ENCODE data around the gene GLIS2. TPM values are rescaled to one million over a fixed set of nuclear protein-coding genes. Genes with fewer than 3 reads are reported as not detected.

Gene GLIS2
- polyA plus RNA-seq, 3 donors, result 29.1 to 51.0 (median 46.0) TPM

DNA sequence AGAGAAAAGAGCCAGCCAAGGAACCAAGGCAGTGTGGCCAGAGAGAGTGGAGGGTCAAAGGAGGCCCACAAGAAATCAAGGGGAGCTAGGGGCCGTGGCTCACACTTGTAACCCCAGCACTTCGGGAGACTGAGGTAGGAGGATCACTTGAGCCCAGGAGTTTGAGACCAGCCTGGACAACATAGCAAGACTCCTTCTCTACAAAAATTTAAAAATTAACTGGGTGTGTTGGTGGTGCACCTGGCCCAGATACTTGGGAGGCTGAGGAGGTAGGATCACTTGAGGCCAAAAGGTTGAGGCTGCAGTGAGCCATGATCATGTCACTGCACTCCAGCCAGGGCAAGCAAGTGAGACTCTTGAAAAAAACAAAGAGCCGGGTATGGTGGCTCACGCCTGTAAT lies 24.2 kb upstream of the GLIS2 start:
- no peak for DNase-seq (ENCODE audit: extremely low read depth in 1 of 11, low read depth in 9 of 11, low spot score in 4 of 11)

DNA sequence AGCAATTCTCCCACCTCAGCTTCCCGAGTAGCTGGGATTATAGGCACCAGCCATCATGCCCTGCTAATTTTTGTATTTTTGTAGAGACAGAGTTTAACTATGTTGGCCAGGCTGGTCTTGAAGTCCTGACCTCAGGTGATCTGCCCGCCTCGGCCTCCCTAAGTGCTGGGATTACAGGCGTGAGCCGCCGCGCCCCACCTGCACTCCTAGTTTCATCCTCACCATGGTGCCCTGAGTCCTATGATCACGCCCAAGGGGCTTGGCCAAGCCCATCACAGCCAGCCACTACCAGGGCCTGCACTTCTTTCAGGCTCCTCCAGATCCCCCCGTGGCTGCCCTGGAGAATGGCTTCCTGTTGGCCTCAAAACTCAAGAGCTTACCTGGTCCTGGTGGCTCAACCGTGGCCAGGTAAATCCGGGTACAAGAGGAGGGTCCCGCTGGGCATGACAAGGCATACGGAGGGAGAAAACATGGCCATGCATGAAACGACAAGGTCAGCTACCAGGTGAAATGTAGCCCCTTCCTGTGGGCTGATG lies 22.6 kb upstream of the GLIS2 start:
- no peak for DNase-seq (ENCODE audit: extremely low read depth in 1 of 11, low read depth in 9 of 11, low spot score in 4 of 11)

DNA sequence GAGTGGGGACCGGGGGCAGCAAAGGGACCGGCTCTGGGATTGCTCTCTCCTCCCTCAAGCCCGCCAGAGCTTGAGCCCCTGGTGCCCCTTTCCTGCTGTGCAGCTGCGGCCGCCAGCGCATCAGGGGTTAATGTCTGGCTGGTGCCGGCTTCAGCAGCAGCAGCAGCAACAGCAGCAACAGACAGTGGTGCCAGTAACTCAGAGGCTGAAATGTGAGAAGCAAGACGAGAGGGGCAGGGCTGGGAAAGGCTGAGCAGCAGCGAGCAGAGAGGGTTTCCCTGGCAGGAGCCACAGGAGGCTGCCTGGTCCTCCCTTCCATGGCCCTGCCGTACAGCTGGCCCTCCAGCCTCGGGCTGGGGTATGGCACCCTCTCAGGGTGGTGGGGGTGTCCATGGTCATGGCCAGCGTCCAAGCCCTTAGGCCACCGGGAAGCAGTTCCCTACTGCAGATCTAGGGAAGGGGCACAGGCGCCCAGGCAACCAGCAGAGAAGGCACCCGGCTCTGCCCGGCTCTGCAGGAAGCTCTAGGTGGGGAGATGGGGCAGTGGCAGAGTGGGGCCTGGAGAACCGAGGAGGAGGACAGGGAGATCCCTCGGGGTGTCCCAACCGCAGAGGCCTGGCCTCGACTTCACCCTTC lies 21.9 kb upstream of the GLIS2 start:
- DNase-seq (ENCODE audit: extremely low read depth in 1 of 11, low read depth in 9 of 11, low spot score in 4 of 11), result peak in 4 of 11 donors; percentile 71 to 87 (median 78)

DNA sequence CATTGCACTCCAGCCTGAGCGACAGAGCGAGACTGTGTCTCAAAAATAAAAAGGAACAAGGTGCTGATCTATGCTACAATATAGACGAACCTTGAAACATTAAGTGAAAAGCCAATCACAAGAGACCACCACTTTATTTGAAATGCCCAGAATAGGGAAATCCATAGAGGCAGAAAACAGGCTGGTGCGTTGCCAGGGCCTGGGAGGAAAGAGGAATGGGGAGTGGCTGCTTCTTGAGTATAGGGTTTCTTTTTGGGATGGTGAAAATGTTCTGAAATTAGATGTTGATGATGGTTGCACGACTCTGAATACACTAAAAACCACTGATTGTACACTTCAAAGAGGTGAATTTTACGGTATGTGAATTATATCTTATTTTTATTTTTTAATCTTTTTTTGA lies 20.3 kb upstream of the GLIS2 start:
- no peak for DNase-seq (ENCODE audit: extremely low read depth in 1 of 11, low read depth in 9 of 11, low spot score in 4 of 11)

DNA sequence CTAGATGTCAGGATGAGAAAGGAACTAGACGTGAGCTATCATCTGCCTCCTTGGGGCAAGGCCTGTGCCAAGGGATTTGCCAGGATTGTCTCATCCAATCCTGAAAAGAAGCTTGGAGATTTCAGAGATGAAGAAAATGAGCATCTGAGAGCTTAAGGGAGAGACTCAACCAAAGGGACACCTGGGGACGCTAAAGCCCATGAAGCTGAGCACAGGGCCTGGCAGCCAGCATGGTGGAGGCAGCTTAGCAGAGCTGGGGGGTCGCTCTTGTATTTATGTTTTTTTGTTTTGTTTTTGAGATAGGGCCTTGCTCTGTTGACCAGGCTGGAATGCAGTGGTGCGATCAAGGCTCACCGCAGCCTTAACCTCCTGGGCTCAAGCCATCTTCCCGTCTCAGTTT lies 18.4 kb upstream of the GLIS2 start:
- DNase-seq (ENCODE audit: extremely low read depth in 1 of 11, low read depth in 9 of 11, low spot score in 4 of 11), result no peak

DNA sequence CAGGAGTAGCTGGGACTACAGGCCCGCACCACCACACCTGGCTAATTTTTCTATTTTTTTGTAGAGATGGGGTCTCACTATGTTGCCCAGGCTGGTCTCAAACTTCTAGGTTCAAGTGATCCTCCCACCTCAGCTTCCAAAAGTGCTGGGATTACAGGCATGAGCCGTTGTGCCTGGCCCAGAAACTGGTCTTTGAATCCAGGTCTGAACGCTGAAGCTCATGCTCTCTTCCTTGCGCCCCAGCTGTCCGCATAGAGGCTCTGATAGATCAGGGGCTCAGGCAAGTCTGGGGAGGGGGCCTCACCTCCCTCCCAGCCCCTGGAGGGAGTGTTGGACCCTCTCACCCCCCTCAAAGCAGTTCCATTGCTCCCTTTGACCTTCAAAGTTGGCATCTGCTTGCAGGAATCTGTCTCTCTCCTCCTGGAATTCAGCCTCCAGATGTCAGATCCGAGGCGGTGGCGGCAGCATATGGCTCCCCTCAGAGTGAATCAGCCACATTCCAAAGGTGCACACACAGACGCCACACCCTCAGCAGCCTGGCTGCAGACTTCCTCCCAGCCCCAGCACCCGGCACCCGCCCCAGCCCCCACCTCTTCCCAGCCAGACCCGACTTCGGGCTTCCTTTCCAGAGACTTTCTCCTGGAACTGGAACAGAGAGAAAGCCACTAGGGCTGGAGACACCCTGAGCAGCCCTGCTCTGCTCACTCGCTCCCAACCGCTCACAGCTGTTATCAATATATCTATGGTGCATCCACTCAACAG lies 16.9 kb upstream of the GLIS2 start:
- no peak for DNase-seq (ENCODE audit: extremely low read depth in 1 of 11, low read depth in 9 of 11, low spot score in 4 of 11)

DNA sequence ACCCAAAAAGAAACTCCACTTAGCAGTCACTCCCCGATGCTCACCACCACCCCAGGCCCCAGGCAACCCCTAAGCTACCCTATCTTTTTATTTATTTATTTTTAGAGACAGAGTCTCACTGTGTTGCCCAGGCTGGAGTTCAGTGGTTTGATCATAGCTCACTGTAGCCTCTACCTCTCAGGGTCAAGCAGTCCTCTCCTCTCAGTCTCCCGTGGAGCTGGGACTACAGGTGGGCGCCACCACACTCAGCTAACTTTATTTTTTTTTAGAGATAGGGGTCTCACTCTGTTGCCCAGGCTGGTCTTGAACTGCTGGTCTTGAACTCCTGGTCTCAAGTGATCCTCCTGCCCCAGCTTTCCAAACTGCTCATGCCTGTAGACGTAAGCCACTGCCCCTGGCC lies 14.7 kb upstream of the GLIS2 start:
- DNase-seq (ENCODE audit: extremely low read depth in 1 of 11, low read depth in 9 of 11, low spot score in 4 of 11), result no peak

DNA sequence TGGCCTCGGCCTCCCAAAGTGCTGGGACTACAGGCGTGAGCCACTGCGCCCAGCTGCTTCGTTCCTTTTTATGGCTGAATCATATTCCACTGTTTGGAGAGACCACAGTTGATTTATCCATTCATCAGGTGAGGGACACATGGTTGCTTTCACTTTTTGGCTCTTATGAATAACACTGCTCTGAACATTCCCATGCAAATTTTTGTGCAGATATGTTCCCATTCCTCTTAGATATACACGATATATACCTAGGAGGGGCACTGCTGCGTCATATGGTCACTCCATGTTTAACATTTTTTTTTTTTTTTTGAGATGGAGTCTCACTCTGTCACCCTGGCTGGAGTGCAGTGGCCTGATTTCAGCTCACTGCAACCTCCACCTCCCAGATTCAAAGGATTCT lies 13.9 kb upstream of the GLIS2 start:
- DNase-seq (ENCODE audit: extremely low read depth in 1 of 11, low read depth in 9 of 11, low spot score in 4 of 11), result no peak

DNA sequence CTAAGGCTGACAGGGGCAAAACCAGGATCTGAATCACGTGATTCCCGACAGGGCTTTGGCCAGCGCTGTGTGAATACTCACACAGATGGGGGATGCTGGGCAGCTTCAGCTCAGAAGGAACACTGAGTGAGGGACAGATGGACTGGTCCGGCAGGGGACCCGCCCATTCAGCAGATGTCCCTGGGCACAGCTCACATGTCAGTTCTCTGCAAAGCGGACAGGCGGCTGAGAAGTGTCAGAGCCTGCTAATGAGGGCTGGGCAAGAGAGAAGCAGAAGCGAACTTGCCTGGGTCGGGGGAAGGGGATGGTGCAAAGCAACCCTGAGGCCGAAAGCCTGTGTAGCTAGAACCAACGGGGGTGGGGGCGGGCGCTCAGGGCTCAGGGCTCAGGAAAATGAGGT lies 11.9 kb upstream of the GLIS2 start:
- DNase-seq (ENCODE audit: extremely low read depth in 1 of 11, low read depth in 9 of 11, low spot score in 4 of 11), result no peak

DNA sequence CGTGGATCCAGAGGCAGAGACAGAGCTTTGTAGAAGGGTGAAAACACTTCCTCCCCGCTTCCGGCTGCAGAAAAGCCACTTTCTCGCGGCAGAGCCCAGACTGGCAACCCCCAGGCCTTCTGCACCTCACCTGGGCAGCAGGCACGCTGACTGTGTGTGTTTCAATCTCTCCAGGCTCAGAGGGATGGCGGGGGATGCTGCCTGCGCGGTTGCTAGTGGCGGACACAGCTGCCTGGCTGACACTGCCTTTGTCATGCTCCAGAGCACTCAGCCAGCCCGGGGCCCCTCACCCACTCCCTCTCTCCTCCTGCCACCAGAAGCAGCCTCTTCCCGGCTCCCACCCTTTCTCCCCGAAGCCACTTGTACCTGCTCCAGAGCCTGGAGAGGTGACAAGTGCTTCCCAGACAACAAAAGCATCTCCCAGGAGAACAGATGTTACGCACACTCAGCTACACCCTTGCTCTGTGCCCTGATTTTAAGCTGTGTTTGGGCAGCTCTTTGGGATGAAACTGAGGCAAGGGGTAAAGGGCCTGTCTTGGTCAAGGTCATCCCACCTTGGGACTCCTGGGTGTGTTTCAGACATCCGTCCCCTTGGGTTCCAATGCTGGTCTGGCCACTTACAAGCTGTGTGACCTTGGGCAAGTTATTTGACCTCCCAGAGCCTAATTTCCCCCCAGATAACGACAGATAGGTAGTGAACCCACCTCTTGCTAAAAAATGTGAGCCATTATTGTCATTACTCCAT lies 9.2 kb upstream of the GLIS2 start:
- DNase-seq (ENCODE audit: extremely low read depth in 1 of 11, low read depth in 9 of 11, low spot score in 4 of 11), result no peak

DNA sequence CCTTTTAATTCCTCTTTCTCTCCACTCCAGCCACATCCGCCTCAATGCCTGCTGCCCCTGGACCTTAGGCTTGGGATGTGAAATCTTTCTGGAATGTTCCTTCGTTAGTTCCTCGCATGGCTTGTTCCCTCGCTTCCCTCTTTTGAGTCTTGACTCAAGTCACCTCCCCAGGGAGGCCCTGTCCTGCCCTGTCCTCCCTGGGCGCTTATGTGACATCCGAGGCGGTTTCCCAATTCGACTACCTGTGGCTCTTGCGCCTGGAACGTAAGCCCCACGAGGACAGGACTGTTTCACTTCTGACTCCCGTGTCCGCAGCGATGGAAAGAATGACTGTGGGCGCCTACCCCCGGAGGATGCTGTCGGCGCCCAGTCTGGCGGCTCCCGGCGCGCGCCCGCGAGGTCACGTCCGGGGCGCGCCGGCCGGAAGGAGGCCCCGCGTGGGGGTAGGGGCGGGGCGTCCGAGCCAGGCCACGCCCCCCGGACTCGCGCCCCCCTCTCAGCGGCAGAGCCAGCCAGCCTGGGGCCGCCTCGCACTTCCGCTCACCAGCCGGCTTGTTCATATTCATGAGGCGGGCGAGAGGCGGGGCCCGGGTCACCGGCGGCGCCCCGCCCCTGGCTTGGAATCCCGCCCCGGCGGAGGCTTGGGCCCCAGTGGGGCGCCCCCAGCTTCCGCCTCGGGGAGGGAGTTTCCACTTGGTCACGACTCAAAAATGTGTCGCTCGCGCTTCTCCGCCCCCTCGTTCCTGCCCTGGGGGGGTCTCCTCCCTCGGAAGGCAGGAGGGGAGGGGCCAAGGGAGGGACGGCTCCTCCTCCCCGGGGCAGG lies 8.4 kb upstream of the GLIS2 start:
- peak in 8 of 11 donors; percentile 84 to 92 (median 88) for DNase-seq (ENCODE audit: extremely low read depth in 1 of 11, low read depth in 9 of 11, low spot score in 4 of 11)

DNA sequence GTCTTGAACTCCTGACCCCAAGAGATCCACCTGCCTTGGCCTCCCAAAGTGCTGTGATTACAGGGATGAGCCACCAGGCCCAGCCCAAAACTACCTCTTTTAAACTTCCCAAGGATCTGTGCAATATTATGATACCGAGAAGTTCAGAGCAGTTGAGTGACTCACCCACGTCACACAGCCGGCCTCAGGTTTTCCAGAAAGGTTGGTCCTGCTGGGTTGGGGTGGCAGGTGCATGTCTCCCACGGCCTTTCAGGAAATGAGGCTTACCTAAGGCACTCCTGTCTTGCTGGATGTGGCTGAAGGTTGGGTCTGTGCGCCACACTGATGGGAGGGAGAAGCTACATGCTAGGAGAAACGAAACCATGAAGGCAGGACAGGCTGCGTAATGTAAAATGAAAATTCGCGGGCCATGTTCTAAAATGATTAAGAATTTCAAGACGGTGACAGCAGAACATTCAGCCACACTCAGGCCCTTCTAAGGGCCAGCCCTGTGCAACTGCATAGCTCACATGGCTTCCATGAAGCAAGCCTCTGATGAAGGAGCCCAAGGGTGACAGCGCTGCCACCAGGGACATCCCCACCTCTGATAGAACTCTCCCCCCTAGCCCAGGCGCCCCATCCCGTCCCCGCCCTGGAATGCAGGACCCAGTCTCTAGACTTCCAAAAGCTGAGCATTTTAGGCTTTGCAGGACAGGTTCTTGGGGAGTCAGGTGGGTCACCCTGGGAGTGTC lies 6.6 kb upstream of the GLIS2 start:
- DNase-seq (ENCODE audit: extremely low read depth in 1 of 11, low read depth in 9 of 11, low spot score in 4 of 11), result no peak

DNA sequence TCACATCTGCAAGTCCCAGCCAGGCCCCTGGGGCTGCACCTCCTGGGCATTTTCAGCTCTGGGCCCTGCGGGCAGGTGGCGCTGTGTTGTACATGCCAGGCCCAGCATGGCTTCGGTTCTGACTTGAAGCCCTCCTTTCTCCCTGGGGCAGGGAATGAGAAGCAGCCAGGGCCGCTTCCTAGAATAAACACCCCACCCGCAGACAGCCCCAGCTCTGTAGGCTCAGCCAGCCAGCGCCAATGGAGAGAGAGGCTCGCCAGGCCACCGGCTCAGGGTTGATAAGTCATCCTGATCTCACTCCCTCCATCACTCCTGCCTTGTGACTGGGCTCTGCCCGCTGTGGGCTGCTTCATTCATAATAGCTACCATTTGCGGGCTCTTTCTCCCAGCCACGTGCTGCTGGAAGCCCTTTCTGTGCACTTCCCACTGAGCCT lies 6.0 kb upstream of the GLIS2 start:
- no peak for DNase-seq (ENCODE audit: extremely low read depth in 1 of 11, low read depth in 9 of 11, low spot score in 4 of 11)

DNA sequence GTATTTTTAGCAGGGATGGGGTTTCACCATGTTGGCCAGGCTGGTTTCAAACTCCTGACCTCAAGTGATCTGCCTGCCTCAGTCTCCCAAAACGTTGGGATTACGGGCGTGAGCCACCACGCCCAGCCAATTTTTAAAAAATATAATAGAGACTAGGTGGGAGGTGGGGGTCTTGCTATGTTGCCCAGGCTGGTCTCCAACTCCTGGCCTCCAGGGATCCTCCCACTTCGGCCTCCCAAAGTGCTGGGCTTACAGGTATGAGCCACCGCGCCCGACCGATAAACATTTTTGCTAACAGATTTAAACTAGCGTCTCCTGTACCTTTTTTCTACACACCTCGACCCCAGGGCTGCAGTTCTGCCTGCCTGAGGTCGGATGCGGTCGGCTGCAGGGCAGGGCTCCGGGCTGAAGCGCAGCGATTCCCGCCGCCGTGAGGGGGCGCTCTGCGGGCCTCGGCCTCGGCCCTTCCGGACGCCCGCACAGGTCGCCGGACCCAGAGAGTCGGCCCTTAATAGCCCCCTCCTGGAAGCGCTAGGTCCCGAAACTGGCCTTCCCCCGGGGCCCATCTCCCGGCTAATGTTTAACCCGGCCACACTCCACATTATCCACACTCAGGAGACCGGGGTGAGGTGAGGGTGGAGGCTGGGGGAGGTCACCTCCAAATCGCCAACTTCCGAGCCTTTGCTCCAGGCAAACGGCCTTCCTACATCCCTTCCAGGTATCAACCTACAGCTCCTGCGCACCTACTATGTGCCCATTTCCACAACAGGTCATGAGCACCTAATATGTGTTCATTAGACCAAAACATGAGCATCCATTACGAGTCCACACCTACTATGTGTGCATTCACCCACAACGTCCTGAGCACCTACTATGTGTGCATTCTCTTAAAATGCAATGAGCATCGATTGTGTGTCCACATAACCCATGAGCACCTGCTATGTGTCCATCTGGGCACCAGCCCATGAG lies 2.0 kb upstream of the GLIS2 start:
- no peak for DNase-seq (ENCODE audit: extremely low read depth in 1 of 11, low read depth in 9 of 11, low spot score in 4 of 11)

DNA sequence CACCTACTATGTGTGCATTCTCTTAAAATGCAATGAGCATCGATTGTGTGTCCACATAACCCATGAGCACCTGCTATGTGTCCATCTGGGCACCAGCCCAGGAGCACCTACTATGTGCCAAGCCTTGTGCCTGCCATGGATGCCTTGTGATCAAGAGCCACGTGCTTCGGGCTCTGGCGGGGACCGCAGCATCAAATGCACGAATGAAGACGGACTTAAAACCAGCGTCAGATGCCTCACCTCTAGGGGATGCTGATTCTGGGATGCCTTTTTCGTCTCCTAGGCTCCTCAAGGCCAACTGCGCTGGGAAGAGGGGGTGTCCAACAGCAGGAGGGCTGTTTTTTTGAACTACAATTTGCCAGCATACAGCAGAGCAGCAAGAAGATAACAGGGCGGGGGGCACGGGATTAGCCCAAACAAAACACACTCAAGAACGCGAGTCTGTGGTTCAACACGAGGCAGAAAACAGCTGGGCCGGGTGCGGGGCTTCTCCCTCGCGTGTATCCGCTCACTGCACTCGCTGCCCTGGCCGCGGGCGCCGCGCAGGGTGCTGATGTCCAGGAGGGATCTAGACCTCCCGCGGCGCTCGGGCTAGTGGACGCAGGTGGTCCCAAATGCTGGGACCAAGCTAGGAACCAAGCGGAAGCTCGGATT lies 1.2 kb upstream of the GLIS2 start:
- DNase-seq (ENCODE audit: extremely low read depth in 1 of 11, low read depth in 9 of 11, low spot score in 4 of 11), result no peak

DNA sequence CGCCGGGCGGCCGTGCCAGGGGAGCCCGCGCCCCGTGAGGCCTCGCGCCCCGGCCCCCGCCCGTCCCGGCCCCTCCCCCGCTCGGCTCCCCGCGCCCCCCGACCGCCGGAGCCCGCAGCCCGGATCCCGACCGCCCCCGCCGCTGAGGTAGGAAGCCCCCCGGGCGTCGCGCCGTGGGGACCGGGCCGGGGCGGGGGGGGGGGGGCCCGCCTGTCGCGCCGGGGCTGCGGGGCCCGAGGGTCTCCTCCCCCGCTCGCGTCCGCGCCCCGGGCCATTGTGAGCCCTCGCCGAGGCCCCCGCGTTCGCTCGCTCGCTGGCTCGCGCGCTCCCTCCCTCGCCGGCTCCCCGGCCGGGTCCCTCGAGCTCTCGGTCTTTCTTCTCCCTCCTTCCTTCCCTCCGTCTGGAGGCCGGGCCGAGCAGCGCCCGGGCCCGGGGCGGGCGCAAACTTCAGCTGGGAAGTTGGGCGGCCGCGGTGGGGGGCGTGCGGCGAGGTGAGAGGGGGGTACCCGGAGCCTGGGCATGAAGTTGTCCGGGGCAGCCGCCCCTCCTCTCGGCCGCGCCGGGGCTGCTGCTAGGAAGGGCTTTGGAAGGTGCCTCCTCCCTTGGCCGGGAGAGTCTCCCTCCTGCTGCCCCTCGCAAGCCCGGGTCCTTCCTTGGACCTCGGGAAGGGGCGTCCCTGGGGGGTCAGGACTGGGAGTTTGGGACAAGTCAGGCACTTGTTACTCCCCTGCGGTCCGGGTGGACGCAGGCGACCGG lies 419 bp downstream of the GLIS2 start:
- DNase-seq (ENCODE audit: extremely low read depth in 1 of 11, low read depth in 9 of 11, low spot score in 4 of 11), result no peak
